ENCODE results near the gene LMAN1L. TPM values are rescaled to one million over a fixed set of nuclear protein-coding genes. Genes with fewer than 3 reads are reported as not detected.
A peak's percentile ranks its signal among the peaks of the same experiment; 100 is the strongest.

The LMAN1L gene
- total RNA-seq, 6 experiments from 2014 or later = not detected

DNA sequence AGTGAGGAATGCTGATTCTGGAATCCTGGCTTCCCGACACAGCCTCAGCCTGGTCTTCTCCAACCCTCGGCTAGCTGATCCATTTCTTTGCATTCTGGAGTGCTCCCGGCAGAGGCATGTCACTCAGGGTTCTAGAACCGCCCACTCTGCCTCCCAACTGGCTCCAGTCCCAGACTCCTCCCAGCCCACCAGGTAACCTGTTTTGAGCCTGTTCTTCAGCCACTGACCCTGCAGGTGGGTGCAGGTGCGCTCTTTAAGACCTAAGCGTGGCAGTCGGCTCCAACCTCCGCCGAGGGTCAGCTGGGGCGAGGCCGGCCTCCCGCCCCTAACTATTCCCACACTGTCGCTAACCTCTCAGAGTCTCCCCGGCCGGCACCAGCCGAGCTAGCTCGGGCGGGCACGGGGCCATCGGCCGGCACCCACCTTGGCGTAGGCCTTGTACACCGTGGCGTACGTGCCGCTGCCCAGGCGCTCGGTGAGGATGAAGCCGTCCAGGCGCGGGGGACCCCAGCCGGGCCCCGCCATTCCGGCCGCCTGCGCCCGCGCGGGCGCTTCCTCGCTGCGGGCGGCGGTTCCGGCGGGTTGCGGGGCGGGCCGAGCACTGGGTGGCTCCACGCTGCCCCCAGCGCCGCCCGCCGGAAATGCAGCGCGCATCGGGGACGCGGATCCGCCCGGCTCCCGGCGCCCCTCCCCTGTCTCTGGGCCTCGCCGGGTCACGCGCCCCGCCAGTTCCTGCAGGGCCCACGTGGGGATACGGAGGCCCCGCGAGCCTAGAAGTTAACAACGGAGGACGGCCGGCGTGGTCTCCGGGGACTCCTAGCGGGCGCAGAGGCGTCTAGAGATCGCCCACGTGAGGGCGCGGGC, 30.2 kb downstream of the LMAN1L start, which contains the start of gene ULK3:
TSS of gene ULK3 (minus strand) at position 576 of the 864 bp plus-strand sequence. CDS start at position 525, 51 bp downstream.
- Mint-ChIP-seq H3K36me3 (ENCODE audit: low read depth) (peaks cover 4% of the 10 kb centered on the region; the same call in 1 of the 2 replicates), H3K27me3 (ENCODE audit: insufficient read depth) (no peaks in the 10 kb centered on the region; the same call in 1 of the 2 replicates), H3K27ac (peak within 1 kb of the TSS; percentile 81), H3K4me3 (peak within 1 kb of the TSS; percentile 94), H3K4me1 (ENCODE audit: low read depth) (peaks cover 17% of the 10 kb centered on the region; the same call in 1 of the 2 replicates), H3K9me3 (no peaks in the 10 kb centered on the region)
- TF ChIP-seq CTCF (IDR thresholded peaks at IDR 0.05) = peak; percentile 82
- DNase-seq = peak; percentile 79

DNA sequence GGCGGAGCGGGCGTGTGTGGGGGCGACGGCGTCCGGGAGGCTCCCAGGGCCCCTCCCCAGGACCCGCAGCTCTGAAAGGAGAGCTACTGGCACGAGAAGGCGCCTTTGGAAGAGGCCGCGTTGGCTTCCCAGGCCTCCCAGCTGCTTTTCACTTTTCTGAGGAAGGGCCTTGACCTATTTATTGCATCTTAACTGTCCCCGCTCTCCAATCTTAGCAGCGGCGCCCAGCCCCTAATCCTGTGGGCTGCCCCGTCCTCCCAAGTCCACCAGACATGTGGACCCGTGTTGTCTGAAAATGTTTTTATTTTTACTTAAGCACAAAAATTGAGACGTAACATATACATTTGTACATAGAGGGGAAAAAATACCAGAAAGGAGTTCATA, 30.8 kb downstream of the LMAN1L start:
- H3K4me1 Mint-ChIP-seq (ENCODE audit: low read depth) = peaks cover 17% of the 10 kb centered on the region; the same call in 1 of the 2 replicates
- DNase-seq = no peak
- H3K9me3 Mint-ChIP-seq = no peaks in the 10 kb centered on the region

GRCh38 chr15:74843891-74844299, 31.3 kb downstream of the LMAN1L start:
- no peaks in the 10 kb centered on the region for H3K9me3 Mint-ChIP-seq
- no peaks in the 10 kb centered on the region; the same call in 1 of the 2 replicates for H3K27me3 Mint-ChIP-seq (ENCODE audit: insufficient read depth)
- no peak overlapping the region for H3K27ac Mint-ChIP-seq
- TF ChIP-seq CTCF (IDR thresholded peaks at IDR 0.05) = no peak
- H3K4me3 Mint-ChIP-seq = no peak overlapping the region; the same call in 1 of the 2 replicates
- DNase-seq = no peak
- peaks cover 17% of the 10 kb centered on the region; the same call in 1 of the 2 replicates for H3K4me1 Mint-ChIP-seq (ENCODE audit: low read depth)
- H3K36me3 Mint-ChIP-seq (ENCODE audit: low read depth) = peaks cover 10% of the 10 kb centered on the region; the same call in 1 of the 2 replicates

More for the DNA sequence above, 30.8 kb downstream of the LMAN1L start:
- peak; percentile 70; the same call in 1 of the 2 replicates for TF ChIP-seq CTCF (IDR thresholded peaks at IDR 0.05)
- peak overlapping the region; percentile 77 for H3K4me3 Mint-ChIP-seq
- H3K27ac Mint-ChIP-seq = peak overlapping the region; percentile 81
- no peaks in the 10 kb centered on the region; the same call in 1 of the 2 replicates for H3K27me3 Mint-ChIP-seq (ENCODE audit: insufficient read depth)
- H3K36me3 Mint-ChIP-seq (ENCODE audit: low read depth) = peaks cover 7% of the 10 kb centered on the region; the same call in 1 of the 2 replicates

GRCh38 chr15:74844319-74845207, 31.9 kb downstream of the LMAN1L start:
- Mint-ChIP-seq H3K4me3 (no peak overlapping the region), H3K36me3 (ENCODE audit: low read depth) (peaks cover 10% of the 10 kb centered on the region; the same call in 1 of the 2 replicates), H3K4me1 (ENCODE audit: low read depth) (peaks cover 17% of the 10 kb centered on the region; the same call in 1 of the 2 replicates), H3K9me3 (no peaks in the 10 kb centered on the region), H3K27ac (no peak overlapping the region), H3K27me3 (ENCODE audit: insufficient read depth) (no peaks in the 10 kb centered on the region; the same call in 1 of the 2 replicates)
- TF ChIP-seq CTCF (IDR thresholded peaks at IDR 0.05) = no peak
- DNase-seq = no peak

- Mint-ChIP-seq H3K4me3 (no peak overlapping the region), H3K27me3 (ENCODE audit: insufficient read depth) (no peaks in the 10 kb centered on the region; the same call in 1 of the 2 replicates), H3K9me3 (no peaks in the 10 kb centered on the region), H3K36me3 (ENCODE audit: low read depth) (peaks cover 10% of the 10 kb centered on the region; the same call in 1 of the 2 replicates), H3K4me1 (ENCODE audit: low read depth) (peaks cover 17% of the 10 kb centered on the region; the same call in 1 of the 2 replicates), H3K27ac (no peak overlapping the region)
- TF ChIP-seq CTCF (IDR thresholded peaks at IDR 0.05) = no peak
- no peak for DNase-seq
Observed at GRCh38 chr15:74845208-74845568, 32.6 kb downstream of the LMAN1L start.

Measured in HFFc6 (cell line).